GM06990 (cell line): ENCODE measurements around the gene MAP4K2.
"Not testable (repeated sequence)": the region's sequence is repeated elsewhere in the genome, so short reads cannot be mapped to it uniquely, and the experiment has no call there.

Experiments
- DNase-seq: peaks from one replicate; pipeline ENCODE4 v3.0.0-alpha.2; 2011; ENCODE audit not compliant: insufficient read length; ENCODE audit errors: extremely low read depth
- H3K27me3 ChIP-seq: replicated peaks from 2 replicates; pipeline ENCODE4 v1.6.0; 2011; ENCODE audit warnings: low read length; ENCODE audit not compliant: control insufficient read depth, insufficient read depth
- H3K36me3 ChIP-seq: 2 replicates; pipeline ENCODE4 v1.5.1; 2011; ENCODE audit warnings: low read length; ENCODE audit not compliant: control insufficient read depth, insufficient read depth
- H3K4me3 ChIP-seq: replicated peaks from 2 replicates; pipeline ENCODE4 v1.5.1; 2011; ENCODE audit warnings: low read depth, mild to moderate bottlenecking, control low read depth, low read length
- CTCF ChIP-seq: IDR thresholded peaks from 2 replicates; pipeline ENCODE4 v1.5.1; 2011; ENCODE audit warnings: low read length, control low read depth, mild to moderate bottlenecking, inconsistent platforms; ENCODE audit not compliant: insufficient read depth, poor library complexity, severe bottlenecking

MAP4K2 gene

GRCh38 chr11:64848214-64848825, 45.3 kb upstream of the MAP4K2 start:
- no peak for DNase-seq
- Histone ChIP-seq H3K36me3 (peaks cover 7% of the 10 kb centered on the region), H3K27me3 (no peaks in the 10 kb centered on the region), H3K4me3 (no peak overlapping the region)
- no peak for TF ChIP-seq CTCF

GRCh38 chr11:64846998-64847666, 44.1 kb upstream of the MAP4K2 start:
- peak; percentile 80 for DNase-seq
- TF ChIP-seq CTCF: peak; percentile 91

GRCh38 chr11:64845776-64846129, 42.7 kb upstream of the MAP4K2 start:
- not testable (repeated sequence) for H3K27me3 ChIP-seq, H3K4me3 ChIP-seq, H3K36me3 ChIP-seq, DNase-seq

More at GRCh38 chr11:64846998-64847666, 44.1 kb upstream of the MAP4K2 start:
- Histone ChIP-seq H3K36me3 (peaks cover under 1% of the 10 kb centered on the region; the same call in 1 of the 2 replicates), H3K4me3 (no peak overlapping the region), H3K27me3 (no peaks in the 10 kb centered on the region)

GRCh38 chr11:64845129-64845775, 42.2 kb upstream of the MAP4K2 start:
- no peaks in the 10 kb centered on the region for H3K27me3 ChIP-seq
- peak overlapping the region; percentile 53 for H3K4me3 ChIP-seq
- no peaks in the 10 kb centered on the region for H3K36me3 ChIP-seq
- TF ChIP-seq CTCF: no peak
- no peak for DNase-seq

- peak; percentile 75 for DNase-seq
- no peaks in the 10 kb centered on the region for H3K36me3 ChIP-seq
- H3K27me3 ChIP-seq: no peaks in the 10 kb centered on the region
- H3K4me3 ChIP-seq: peak within 1 kb of the TSS; percentile 53
- TF ChIP-seq CTCF: peak; percentile 60
Observed at GRCh38 chr11:64844330-64845128, 41.5 kb upstream of the MAP4K2 start, which contains the start of gene CDC42BPG. CDC42BPG (minus strand) TSS chr11:64844653; CDS start chr11:64844569, 84 bp downstream.
